Endothelial cell of umbilical vein (primary cell): ENCODE data around the gene DUOX2. TPM values are rescaled to one million over a fixed set of nuclear protein-coding genes. Genes with fewer than 3 reads are reported as not detected.
A peak's percentile ranks its signal among the peaks of the same experiment; 100 is the strongest.

Experiments used
- BruUV-seq: library from RNA; stranded (reverse); fragments of 400-500 nt; replicated peaks from 2 replicates; lab custom pipeline; 2021; lab: Mats Ljungman, UMichigan
- CTCF ChIA-PET: fragments of 300-600, 350-600 bp; sonication (Branson Sonifier 250); formaldehyde crosslinking; loops from one replicate; lab custom pipeline; 2021; ENCODE audit warnings: antibody characterized with exemption, inconsistent platforms; lab: Charles Lee
- POLR2A ChIA-PET: fragments of 300-600, 350-600 bp; sonication (Branson Sonifier 250); formaldehyde crosslinking; loops from one replicate; lab custom pipeline; 2021; ENCODE audit warnings: antibody characterized with exemption, inconsistent platforms; lab: Charles Lee
- DNase-seq: peaks from one replicate; pipeline ENCODE4 v3.0.0-alpha.2; 2011; ENCODE audit warnings: low read depth, low spot score
- FAIRE-seq: peaks from 2 replicates; lab custom pipeline; 2011; peaks lifted over from hg19 to GRCh38; lab: Jason Lieb, UNC
- H2AFZ ChIP-seq: 2 replicates; pipeline ENCODE4 v1.6.0; 2012; ENCODE audit warnings: low read depth, low read length, control low read depth, inconsistent platforms
- H3K27ac ChIP-seq: 2 replicates; pipeline ENCODE4 v1.5.1; 2011; ENCODE audit warnings: low read depth, mild to moderate bottlenecking, control low read depth, low read length, moderate library complexity; ENCODE audit not compliant: insufficient read depth
- H3K27me3 ChIP-seq, 2 experiments: 2 replicates each; pipeline versions ENCODE4 v1.6.0 to v1.6.1; 2011; ENCODE audit warnings: low read length in 2 of 2, mixed read lengths in 1 of 2; ENCODE audit not compliant: control insufficient read depth in 2 of 2, insufficient read depth in 2 of 2
- H3K36me3 ChIP-seq, 2 experiments: 2 replicates in 1 of 2; 3 replicates in 1 of 2; pipeline ENCODE4 v1.5.1; 2011; ENCODE audit warnings: low read length in 2 of 2, mild to moderate bottlenecking in 1 of 2, moderate library complexity in 1 of 2; ENCODE audit not compliant: control insufficient read depth in 2 of 2, insufficient read depth in 2 of 2; ENCODE audit errors: extremely low read depth in 1 of 2
- H3K4me1 ChIP-seq: 3 replicates; pipeline ENCODE4 v1.5.1; 2011; ENCODE audit warnings: mild to moderate bottlenecking, low read length; ENCODE audit not compliant: control insufficient read depth, insufficient read depth; ENCODE audit errors: extremely low read depth
- H3K4me2 ChIP-seq: 2 replicates; pipeline ENCODE4 v1.6.1; 2011; ENCODE audit warnings: low read length, control low read depth, mixed read lengths; ENCODE audit not compliant: insufficient read depth
- H3K4me3 ChIP-seq, 3 experiments: fragments of 200-600 bp in 1 of 3; sonication (generic), shearing (Covaris generic) in 1 of 3; replicated peaks in 1 of 3; 2 replicates each; pipeline ENCODE4 v1.5.1; 2011 to 2016; ENCODE audit warnings: control low read depth in 3 of 3, low read length in 3 of 3, mild to moderate bottlenecking in 2 of 3, inconsistent platforms in 1 of 3, low read depth in 1 of 3, moderate library complexity in 1 of 3; ENCODE audit not compliant: insufficient read depth in 1 of 3
- H3K79me2 ChIP-seq: 2 replicates; pipeline ENCODE4 v1.6.0; 2012; ENCODE audit warnings: low read length, inconsistent platforms; ENCODE audit not compliant: control insufficient read depth, insufficient read depth
- H3K9ac ChIP-seq: replicated peaks from 2 replicates; pipeline ENCODE3; 2011; ENCODE audit warnings: low read length, control low read depth; ENCODE audit not compliant: insufficient read depth; ENCODE audit errors: extremely low read depth
- H3K9me1 ChIP-seq: replicated peaks from 3 replicates; pipeline ENCODE4 v1.6.0; 2011; ENCODE audit warnings: mild to moderate bottlenecking, low read length; ENCODE audit not compliant: control insufficient read depth, insufficient read depth; ENCODE audit errors: extremely low read depth
- H3K9me3 ChIP-seq: replicated peaks from 2 replicates; pipeline ENCODE4 v1.5.1; 2012; ENCODE audit warnings: low read length, inconsistent platforms; ENCODE audit not compliant: control insufficient read depth, insufficient read depth
- H4K20me1 ChIP-seq: replicated peaks from 2 replicates; pipeline ENCODE3; 2011; ENCODE audit warnings: mild to moderate bottlenecking, low read length; ENCODE audit not compliant: control insufficient read depth, insufficient read depth; ENCODE audit errors: extremely low read depth
- CTCF ChIP-seq, 2 donors: IDR thresholded peaks; 1 replicate in 1 of 2; 2 replicates in 1 of 2; pipeline ENCODE4 v1.5.1; 2011; ENCODE audit warnings: low read length in 2 of 2, mild to moderate bottlenecking in 2 of 2, moderate library complexity in 2 of 2, control low read depth in 1 of 2, inconsistent platforms in 1 of 2, low read depth in 1 of 2; ENCODE audit not compliant: insufficient read depth in 1 of 2; ENCODE audit errors: extremely low read depth in 1 of 2
- EZH2 ChIP-seq: IDR thresholded peaks from 2 replicates; pipeline ENCODE4 v1.6.1; 2012; ENCODE audit warnings: borderline replicate concordance, low read depth, mild to moderate bottlenecking, moderate library complexity, low read length, inconsistent platforms; ENCODE audit not compliant: severe bottlenecking
- FOS ChIP-seq: IDR thresholded peaks from 2 replicates; pipeline ENCODE4 v1.6.1; 2011; ENCODE audit warnings: mild to moderate bottlenecking, low read length, moderate library complexity, borderline replicate concordance; ENCODE audit not compliant: insufficient read depth
- GATA2 ChIP-seq: IDR thresholded peaks from 2 replicates; pipeline ENCODE4 v1.7.0; 2011; ENCODE audit warnings: low read depth, mild to moderate bottlenecking, moderate library complexity, mixed read lengths, low read length; ENCODE audit not compliant: insufficient read length, insufficient read depth
- JUN ChIP-seq: IDR thresholded peaks from 2 replicates; pipeline ENCODE4 v1.6.1; 2011; ENCODE audit warnings: borderline replicate concordance, low read depth; ENCODE audit not compliant: insufficient read length, insufficient read depth
- MAX ChIP-seq: IDR thresholded peaks from 2 replicates; pipeline ENCODE4 v1.6.1; 2011; ENCODE audit not compliant: insufficient read depth, insufficient read length
- MYC ChIP-seq: IDR thresholded peaks from one replicate; pipeline ENCODE4 v1.6.1; 2011; ENCODE audit warnings: mild to moderate bottlenecking, low read depth, low read length
- POLR2A ChIP-seq: IDR thresholded peaks from 2 replicates; pipeline ENCODE4 v1.6.1; 2012; ENCODE audit warnings: low read depth, mild to moderate bottlenecking, control low read depth, low read length
- POLR2AphosphoS5 ChIP-seq: IDR thresholded peaks from 2 replicates; pipeline ENCODE4 v1.6.1; 2012; ENCODE audit warnings: low read depth, mild to moderate bottlenecking, control low read depth, low read length, moderate library complexity; ENCODE audit not compliant: insufficient read depth
- dilution Hi-C: fragments of 300-500 bp; cut with MboI; formaldehyde crosslinking; loops from one replicate; pipeline ENCODE4 v1.15.0; 2019; ENCODE audit warnings: low sequenced_read_pairs; ENCODE audit not compliant: extremely low pct_ligation_motif_present
- intact Hi-C: fragments of 100-400 bp; cut with micrococcal nuclease; formaldehyde crosslinking; loops from one replicate; pipeline ENCODE4 v1.10.0; 2022
- polyA plus RNA-seq, 4 experiments: library from polyadenylated mRNA; depleted of rRNA in 3 of 4; stranded (reverse) in 3 of 4; unstranded in 1 of 4; fragments of >200 nt; gene quantifications; 2 replicates each; pipeline versions ENCODE4 v1.2.1 to v1.2.3, GENCODE V29; 2011 to 2012; ENCODE audit warnings: missing spikeins in 1 of 4
- total RNA-seq: library from RNA; stranded (reverse); gene quantifications from 2 replicates; pipeline ENCODE4 v1.2.3, GENCODE V29; 2021

Gene DUOX2
- total and polyA plus RNA-seq, 2 donors (not counting 3 experiments of a cell fraction or from before 2014, with no cell fraction given), result 0.01 TPM; not detected in 1

DNA sequence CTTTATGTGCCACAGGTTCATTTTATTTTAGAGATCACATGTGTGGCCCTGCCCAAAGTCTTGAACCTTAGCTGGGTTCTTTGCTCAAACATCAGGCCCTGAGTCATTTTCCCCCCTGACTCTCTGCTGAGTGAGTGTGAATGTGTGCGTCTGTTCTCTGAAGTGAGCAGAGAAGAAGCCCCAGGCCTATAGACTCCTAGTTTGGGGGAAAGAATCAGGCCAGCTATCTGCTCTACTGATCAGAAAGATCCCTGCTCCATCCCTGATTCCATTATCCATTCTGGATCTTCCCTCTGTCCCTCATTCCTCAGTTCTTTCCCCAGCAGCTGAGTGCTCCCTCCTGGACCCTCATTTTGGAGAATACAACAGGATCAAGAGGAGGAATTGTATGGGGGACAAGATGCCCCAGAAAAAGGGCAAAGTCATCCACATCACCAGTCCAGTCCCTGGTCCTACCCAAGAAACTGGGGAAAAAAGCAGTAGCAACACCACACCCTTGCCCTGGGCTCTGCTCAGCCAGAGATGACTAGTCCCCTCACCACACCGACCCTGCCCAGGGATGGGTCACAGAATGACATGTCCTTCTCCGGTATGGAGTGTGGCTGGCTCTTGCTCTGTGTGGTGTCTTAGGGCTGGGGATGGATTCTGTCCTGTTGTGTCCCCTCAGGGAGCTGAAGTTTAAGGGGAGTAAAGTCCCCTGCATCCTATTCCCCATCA lies 19.0 kb upstream of the DUOX2 start:
- H3K79me2 ChIP-seq, result no peaks in the 10 kb centered on the region
- no peak overlapping the region for H3K4me2 ChIP-seq
- intact Hi-C loops (no loop called here), dilution Hi-C loops (no loop called here)
- CTCF ChIA-PET, result interaction anchor here (0.8 to 3.5 kb wide), 5 partner anchors 9 to 23 kb away, joined by 3 to 22 read pairs (median 5); no protein-coding TSS in a partner anchor
- no peaks in the 10 kb centered on the region for H4K20me1 ChIP-seq
- H3K9me3 ChIP-seq, result no peaks in the 10 kb centered on the region
- POLR2A ChIA-PET, result no interaction called here
- TF ChIP-seq POLR2AphosphoS5 (no peak), EZH2 (peak; percentile 6), GATA2 (no peak), POLR2A (no peak), MYC (no peak), JUN (no peak), FOS (no peak), MAX (no peak), CTCF (IDR thresholded peaks at IDR 0.05; ENCODE audit: extremely low read depth in 1 of 2, insufficient read depth in 1 of 2, low read depth in 1 of 2, low read length in 2 of 2) (no peak)
- no peak for FAIRE-seq
- DNase-seq, result no peak
- no peaks in the 10 kb centered on the region for H3K4me1 ChIP-seq
- no peak overlapping the region for H3K27ac ChIP-seq
- H3K9ac ChIP-seq, result no peak overlapping the region
- peaks cover 74 to 77% of the 10 kb centered on the region in 2 experiments for H3K27me3 ChIP-seq
- H2AFZ ChIP-seq, result no peak overlapping the region
- no peaks in the 10 kb centered on the region for H3K9me1 ChIP-seq
- no TSS peak for BruUV-seq
- H3K36me3 ChIP-seq, result no peaks in the 10 kb centered on the region
- no peak overlapping the region for H3K4me3 ChIP-seq
